Nephron (organoid): ENCODE results near the gene TET3.

Experiments used
- H3K27ac Mint-ChIP-seq, 3 experiments: 2 replicates each; pipeline ENCODE4 v1.8.0; 2020; ENCODE audit warnings: mixed read lengths in 3 of 3, mild to moderate bottlenecking in 2 of 3, moderate library complexity in 1 of 3
- H3K27me3 Mint-ChIP-seq: 2 replicates; pipeline ENCODE4 v1.8.0; 2021; ENCODE audit warnings: low read depth, mild to moderate bottlenecking, moderate library complexity, mixed read lengths
- H3K36me3 Mint-ChIP-seq: 2 replicates; pipeline ENCODE4 v1.8.0; 2020; ENCODE audit warnings: low read depth, mixed read lengths
- H3K4me1 Mint-ChIP-seq: 2 replicates; pipeline ENCODE4 v1.8.0; 2020; ENCODE audit warnings: mixed read lengths
- H3K4me3 Mint-ChIP-seq, 3 experiments: 2 replicates each; pipeline ENCODE4 v1.8.0; 2020; ENCODE audit warnings: mild to moderate bottlenecking in 3 of 3, mixed read lengths in 3 of 3, moderate library complexity in 2 of 3
- H3K9me3 Mint-ChIP-seq: 2 replicates; pipeline ENCODE4 v1.8.0; 2020; ENCODE audit warnings: mixed read lengths
- TF ChIP-seq, protein P1 (sequence below), 3 experiments: fragments of 200-600 bp; sonication (generic); IDR thresholded peaks; one replicate each; pipeline ENCODE4 v1.5.0; 2021; ENCODE audit warnings: antibody characterized with exemption in 3 of 3; ENCODE audit not compliant: unreplicated experiment in 3 of 3

TET3 gene

DNA sequence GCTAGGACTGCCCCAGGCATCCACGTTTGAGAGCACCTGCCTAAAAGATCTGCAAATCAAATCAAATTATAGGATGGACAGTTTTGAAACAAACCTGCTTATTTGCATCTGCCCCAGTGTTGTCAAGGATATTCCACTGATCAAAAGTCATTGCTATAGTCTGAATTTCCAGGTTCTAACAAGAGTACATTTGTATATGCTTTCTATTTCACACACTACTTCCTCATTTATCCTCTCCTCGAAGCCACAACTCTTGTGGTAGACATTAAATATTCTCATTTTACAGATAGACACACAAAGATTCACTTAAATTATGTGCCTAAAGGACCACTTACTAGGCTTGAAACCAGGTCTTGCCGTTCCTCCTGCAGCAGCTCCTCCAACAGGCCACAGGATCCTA, 11.9 kb upstream of the TET3 start:
- no peaks in the 10 kb centered on the region for H3K4me1 Mint-ChIP-seq
- H3K4me3 Mint-ChIP-seq = no peak overlapping the region
- H3K36me3 Mint-ChIP-seq = no peaks in the 10 kb centered on the region
- peaks cover 15% of the 10 kb centered on the region for H3K27me3 Mint-ChIP-seq
- TF ChIP-seq, protein P1, sequence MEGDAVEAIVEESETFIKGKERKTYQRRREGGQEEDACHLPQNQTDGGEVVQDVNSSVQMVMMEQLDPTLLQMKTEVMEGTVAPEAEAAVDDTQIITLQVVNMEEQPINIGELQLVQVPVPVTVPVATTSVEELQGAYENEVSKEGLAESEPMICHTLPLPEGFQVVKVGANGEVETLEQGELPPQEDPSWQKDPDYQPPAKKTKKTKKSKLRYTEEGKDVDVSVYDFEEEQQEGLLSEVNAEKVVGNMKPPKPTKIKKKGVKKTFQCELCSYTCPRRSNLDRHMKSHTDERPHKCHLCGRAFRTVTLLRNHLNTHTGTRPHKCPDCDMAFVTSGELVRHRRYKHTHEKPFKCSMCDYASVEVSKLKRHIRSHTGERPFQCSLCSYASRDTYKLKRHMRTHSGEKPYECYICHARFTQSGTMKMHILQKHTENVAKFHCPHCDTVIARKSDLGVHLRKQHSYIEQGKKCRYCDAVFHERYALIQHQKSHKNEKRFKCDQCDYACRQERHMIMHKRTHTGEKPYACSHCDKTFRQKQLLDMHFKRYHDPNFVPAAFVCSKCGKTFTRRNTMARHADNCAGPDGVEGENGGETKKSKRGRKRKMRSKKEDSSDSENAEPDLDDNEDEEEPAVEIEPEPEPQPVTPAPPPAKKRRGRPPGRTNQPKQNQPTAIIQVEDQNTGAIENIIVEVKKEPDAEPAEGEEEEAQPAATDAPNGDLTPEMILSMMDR (IDR thresholded peaks at IDR 0.05; ENCODE audit: unreplicated experiment in 3 of 3) = no peak
- no peak overlapping the region for H3K27ac Mint-ChIP-seq
- no peaks in the 10 kb centered on the region for H3K9me3 Mint-ChIP-seq

DNA sequence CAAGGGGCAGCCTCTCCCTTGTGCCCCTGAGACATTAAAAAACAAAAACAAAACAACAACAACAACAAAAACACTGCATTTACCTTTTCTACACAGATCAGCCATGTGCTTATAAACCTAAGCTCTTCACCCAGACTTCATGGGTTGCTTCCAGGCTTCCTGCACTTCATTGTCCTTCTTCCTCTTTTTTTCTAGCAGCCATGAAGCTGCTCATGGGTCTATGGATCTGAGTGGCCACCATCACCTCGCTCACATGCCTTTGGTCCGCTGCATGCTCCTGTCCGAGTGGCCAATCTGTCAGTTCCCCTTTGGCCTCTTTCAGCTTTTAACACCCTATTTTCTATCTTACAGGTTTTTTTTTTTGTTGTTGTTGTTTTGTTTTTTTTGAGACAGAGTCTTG, 9.0 kb upstream of the TET3 start:
- Mint-ChIP-seq H3K36me3 (no peaks in the 10 kb centered on the region), H3K9me3 (no peaks in the 10 kb centered on the region)

GRCh38 chr2:73976803-73977202, 7.9 kb upstream of the TET3 start:
- Mint-ChIP-seq H3K4me1 (peaks cover 13% of the 10 kb centered on the region), H3K27me3 (peaks cover 51% of the 10 kb centered on the region), H3K9me3 (no peaks in the 10 kb centered on the region), H3K36me3 (no peaks in the 10 kb centered on the region), H3K27ac (no peak overlapping the region), H3K4me3 (no peak overlapping the region)
- TF ChIP-seq, protein P1 (IDR thresholded peaks at IDR 0.05; ENCODE audit: unreplicated experiment in 3 of 3) = no peak

More for the DNA sequence above, 9.0 kb upstream of the TET3 start:
- Mint-ChIP-seq H3K27ac (no peak overlapping the region), H3K4me3 (no peak overlapping the region), H3K4me1 (peaks cover 4% of the 10 kb centered on the region), H3K27me3 (peaks cover 40% of the 10 kb centered on the region)
- TF ChIP-seq, protein P1 (IDR thresholded peaks at IDR 0.05; ENCODE audit: unreplicated experiment in 3 of 3) = no peak

- Mint-ChIP-seq H3K27me3 (peaks cover 57% of the 10 kb centered on the region), H3K4me3 (no peak overlapping the region), H3K9me3 (no peaks in the 10 kb centered on the region), H3K4me1 (peaks cover 19% of the 10 kb centered on the region), H3K36me3 (no peaks in the 10 kb centered on the region), H3K27ac (no peak overlapping the region)
- TF ChIP-seq, protein P1 (IDR thresholded peaks at IDR 0.05; ENCODE audit: unreplicated experiment in 3 of 3) = no peak
Measured at GRCh38 chr2:73977466-73977865, 7.2 kb upstream of the TET3 start.

DNA sequence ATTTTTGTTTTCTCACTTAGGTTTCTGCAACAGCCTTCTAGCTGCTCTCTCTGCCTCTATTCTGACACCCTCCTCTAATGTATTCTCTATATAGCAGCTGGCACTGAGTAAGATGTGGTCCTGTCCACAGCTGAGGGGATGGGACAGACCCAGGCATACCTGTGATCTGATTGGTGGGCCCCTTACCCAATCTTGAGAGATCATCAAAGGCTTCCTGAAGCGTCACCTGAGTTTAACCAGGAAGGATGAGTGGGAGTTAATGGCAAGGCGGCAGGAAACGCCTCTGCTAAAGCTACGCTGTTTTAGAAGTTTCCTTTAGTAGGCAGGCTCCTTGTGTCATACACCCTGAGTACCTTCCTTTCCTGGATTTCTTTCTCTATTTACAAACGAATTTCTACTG, 5.7 kb upstream of the TET3 start:
- TF ChIP-seq, protein P1 (IDR thresholded peaks at IDR 0.05; ENCODE audit: unreplicated experiment in 3 of 3) = no peak
- H3K27me3 Mint-ChIP-seq = peaks cover 71% of the 10 kb centered on the region
- no peaks in the 10 kb centered on the region for H3K36me3 Mint-ChIP-seq
- peaks cover 34% of the 10 kb centered on the region for H3K4me1 Mint-ChIP-seq
- H3K27ac Mint-ChIP-seq = no peak overlapping the region
- H3K9me3 Mint-ChIP-seq = no peaks in the 10 kb centered on the region
- no peak overlapping the region for H3K4me3 Mint-ChIP-seq

- H3K27ac Mint-ChIP-seq = no peak overlapping the region
Measured at GRCh38 chr2:73979686-73980085, 5.0 kb upstream of the TET3 start.

More at GRCh38 chr2:73979686-73980085, 5.0 kb upstream of the TET3 start:
- Mint-ChIP-seq H3K4me3 (no peak overlapping the region), H3K9me3 (no peaks in the 10 kb centered on the region), H3K27me3 (peaks cover 71% of the 10 kb centered on the region), H3K4me1 (peaks cover 34% of the 10 kb centered on the region), H3K36me3 (no peaks in the 10 kb centered on the region)
- TF ChIP-seq, protein P1 (IDR thresholded peaks at IDR 0.05; ENCODE audit: unreplicated experiment in 3 of 3) = no peak
